Myometrial cell (primary cell): ENCODE results near the gene SOX1. TPM values are rescaled to one million over a fixed set of nuclear protein-coding genes. Genes with fewer than 3 reads are reported as not detected.

Experiments
- total RNA-seq: library from RNA; depleted of rRNA; stranded (reverse); fragments of >200 nt; gene quantifications from 2 replicates; pipeline ENCODE4 v1.2.3, GENCODE V29; 2015

Gene SOX1
- under 0.01 TPM in 1 of 2 replicates, not detected in the other for total RNA-seq

DNA sequence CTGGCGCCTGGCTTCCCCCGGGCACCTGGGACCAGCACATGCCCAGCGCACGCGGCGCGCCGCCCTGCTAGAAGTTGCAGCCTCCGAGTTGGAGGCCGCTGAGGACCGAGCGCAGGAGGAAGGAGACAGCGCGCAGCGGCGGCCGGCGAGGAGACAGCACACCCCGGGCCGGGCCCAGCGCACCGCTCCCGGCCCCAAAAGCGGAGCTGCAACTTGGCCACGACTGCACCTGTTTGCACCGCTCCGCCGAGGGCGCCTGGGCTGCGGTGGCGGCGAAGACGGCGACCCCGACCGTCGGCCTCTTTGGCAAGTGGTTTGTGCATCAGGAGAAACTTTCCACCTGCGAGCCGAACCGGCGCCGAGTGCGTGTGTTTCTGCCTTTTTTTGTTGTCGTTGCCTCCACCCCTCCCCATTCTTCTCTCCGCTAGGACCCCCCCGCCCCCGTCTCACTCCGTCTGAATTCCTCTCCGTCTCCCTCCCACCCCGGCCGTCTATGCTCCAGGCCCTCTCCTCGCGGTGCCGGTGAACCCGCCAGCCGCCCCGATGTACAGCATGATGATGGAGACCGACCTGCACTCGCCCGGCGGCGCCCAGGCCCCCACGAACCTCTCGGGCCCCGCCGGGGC, at the start of gene SOX1:
Gene SOX1 (plus strand): TSS at position 34 of the 626 bp plus-strand sequence. CDS start 510 bp downstream, at position 544.

